Measurements from ENCODE around the gene ATRNL1. TPM values are rescaled to one million over a fixed set of nuclear protein-coding genes. Genes with fewer than 3 reads are reported as not detected.

ATRNL1 gene
- polyA plus RNA-seq, 1 of the 3 experiments (the other 2 are of a cell fraction) = 0.67 TPM

DNA sequence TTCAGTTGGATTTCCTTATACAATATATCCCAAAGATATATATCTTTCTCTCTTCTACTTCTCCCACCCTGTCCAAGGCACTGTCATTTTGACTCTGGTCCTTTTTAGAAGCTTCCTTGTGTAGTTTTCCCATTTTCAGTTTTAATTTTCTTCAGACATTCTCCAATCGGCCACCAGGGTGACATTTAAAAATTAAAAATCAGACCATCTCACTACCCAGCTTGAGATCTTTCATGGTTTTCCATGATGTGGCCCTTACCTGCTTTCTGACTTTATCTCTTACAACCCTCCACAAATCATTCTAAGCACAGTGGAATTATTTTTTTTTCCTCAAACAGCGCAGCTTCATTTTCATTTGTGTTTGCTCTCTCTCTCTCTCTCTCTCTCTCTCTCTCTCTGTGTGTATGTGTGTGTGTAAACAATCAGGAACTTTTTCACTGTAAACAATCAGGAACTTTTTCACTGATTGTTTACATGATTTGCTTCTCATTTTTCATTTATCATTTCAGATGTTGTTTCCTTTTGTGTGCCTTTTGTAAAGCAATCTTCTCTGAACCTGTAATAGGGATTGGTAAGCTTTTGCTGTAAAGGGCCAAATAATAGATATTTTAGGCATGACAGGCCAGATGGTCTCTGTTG, 348.9 kb downstream of the ATRNL1 start:
- no peak overlapping the region for H3K9ac ChIP-seq
- H3K4me3 ChIP-seq (ENCODE audit: low read depth in 2 of 2, low read length in 1 of 2) = no peak overlapping the region
- H3K9me3 ChIP-seq = no peaks in the 10 kb centered on the region
- 47% methylated on average over 2 of the region's 2 CpGs for WGBS (ENCODE audit: low lambda C conversion rate)
- H3K36me3 ChIP-seq (replicated peaks in 1 of 2; ENCODE audit: control insufficient read depth in 1 of 2, insufficient read depth in 2 of 2, low read length in 1 of 2) = no peaks in the 10 kb centered on the region
- H2AFZ ChIP-seq (ENCODE audit: low read depth) = no peak overlapping the region
- no peaks in the 10 kb centered on the region for H3K4me1 ChIP-seq (ENCODE audit: control insufficient read depth in 1 of 2, insufficient read depth in 2 of 2, low read depth in 1 of 2, low read length in 1 of 2)
- TF ChIP-seq RFX5 (IDR thresholded peaks at IDR 0.05; ENCODE audit: low read length) (no peak), FOSL2 (IDR thresholded peaks at IDR 0.05; ENCODE audit: borderline replicate concordance, low read depth) (no peak)
- TF ChIP-seq, protein P1, sequence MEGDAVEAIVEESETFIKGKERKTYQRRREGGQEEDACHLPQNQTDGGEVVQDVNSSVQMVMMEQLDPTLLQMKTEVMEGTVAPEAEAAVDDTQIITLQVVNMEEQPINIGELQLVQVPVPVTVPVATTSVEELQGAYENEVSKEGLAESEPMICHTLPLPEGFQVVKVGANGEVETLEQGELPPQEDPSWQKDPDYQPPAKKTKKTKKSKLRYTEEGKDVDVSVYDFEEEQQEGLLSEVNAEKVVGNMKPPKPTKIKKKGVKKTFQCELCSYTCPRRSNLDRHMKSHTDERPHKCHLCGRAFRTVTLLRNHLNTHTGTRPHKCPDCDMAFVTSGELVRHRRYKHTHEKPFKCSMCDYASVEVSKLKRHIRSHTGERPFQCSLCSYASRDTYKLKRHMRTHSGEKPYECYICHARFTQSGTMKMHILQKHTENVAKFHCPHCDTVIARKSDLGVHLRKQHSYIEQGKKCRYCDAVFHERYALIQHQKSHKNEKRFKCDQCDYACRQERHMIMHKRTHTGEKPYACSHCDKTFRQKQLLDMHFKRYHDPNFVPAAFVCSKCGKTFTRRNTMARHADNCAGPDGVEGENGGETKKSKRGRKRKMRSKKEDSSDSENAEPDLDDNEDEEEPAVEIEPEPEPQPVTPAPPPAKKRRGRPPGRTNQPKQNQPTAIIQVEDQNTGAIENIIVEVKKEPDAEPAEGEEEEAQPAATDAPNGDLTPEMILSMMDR (IDR thresholded peaks at IDR 0.05) = peak; percentile 33; the same call in 1 of the 2 replicates
- H3K27ac ChIP-seq (ENCODE audit: low read depth in 2 of 2, low read length in 1 of 2) = no peak overlapping the region
- H3F3A ChIP-seq (replicated peaks; ENCODE audit: insufficient read depth) = no peaks in the 10 kb centered on the region
- H3K4me2 ChIP-seq = no peak overlapping the region
- H3K9me2 ChIP-seq = no peaks in the 10 kb centered on the region
- H4K20me1 ChIP-seq (ENCODE audit: insufficient read depth) = no peaks in the 10 kb centered on the region
- no peaks in the 10 kb centered on the region for H3K79me2 ChIP-seq (ENCODE audit: insufficient read depth)
- POLR2A ChIA-PET = no interaction called here
- DNase-seq = no peak
- CTCF ChIA-PET = interaction anchor here (0.9 to 1.0 kb wide), 2 partner anchors 10 to 26 kb away, joined by 3 to 4 read pairs; no protein-coding TSS in a partner anchor
- H3K27me3 ChIP-seq (ENCODE audit: insufficient read depth) = no peaks in the 10 kb centered on the region

DNA sequence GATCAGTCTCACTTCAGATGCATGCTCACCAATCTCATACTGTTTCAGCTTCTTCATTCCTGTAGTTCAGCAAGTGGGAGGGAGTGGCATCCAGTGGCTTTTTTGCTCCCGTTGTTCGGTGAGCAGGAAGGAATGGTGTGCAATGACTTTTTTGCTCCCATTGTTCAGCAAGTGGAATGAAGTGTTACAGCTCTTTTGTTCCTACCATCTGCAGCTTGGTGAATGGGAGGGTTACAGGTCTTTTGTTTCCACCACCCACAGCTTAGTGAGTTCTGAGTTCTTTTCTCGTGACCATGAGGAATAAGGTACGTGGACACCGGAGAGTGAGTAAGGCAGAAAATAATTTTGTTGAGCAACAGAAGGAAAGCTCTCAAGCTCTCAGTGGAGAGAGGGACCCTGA, 363.6 kb downstream of the ATRNL1 start:
- DNase-seq = no peak
- no peaks in the 10 kb centered on the region for H3K36me3 ChIP-seq (replicated peaks in 1 of 2; ENCODE audit: control insufficient read depth in 1 of 2, insufficient read depth in 2 of 2, low read length in 1 of 2)
- H3K9me3 ChIP-seq = no peaks in the 10 kb centered on the region; the same call in 1 of the 2 replicates
- WGBS (ENCODE audit: low lambda C conversion rate) = 54% methylated on average over 5 of the region's 5 CpGs
- ChIA-PET CTCF (interaction anchor here (1.0 kb wide), 1 partner anchor 15 kb away, joined by 3 read pairs; no protein-coding TSS in a partner anchor), POLR2A (no interaction called here)
- no peak overlapping the region for H2AFZ ChIP-seq (ENCODE audit: low read depth)
- no peaks in the 10 kb centered on the region for H3K79me2 ChIP-seq (ENCODE audit: insufficient read depth)
- H3K9me2 ChIP-seq = no peaks in the 10 kb centered on the region
- TF ChIP-seq, protein P2, sequence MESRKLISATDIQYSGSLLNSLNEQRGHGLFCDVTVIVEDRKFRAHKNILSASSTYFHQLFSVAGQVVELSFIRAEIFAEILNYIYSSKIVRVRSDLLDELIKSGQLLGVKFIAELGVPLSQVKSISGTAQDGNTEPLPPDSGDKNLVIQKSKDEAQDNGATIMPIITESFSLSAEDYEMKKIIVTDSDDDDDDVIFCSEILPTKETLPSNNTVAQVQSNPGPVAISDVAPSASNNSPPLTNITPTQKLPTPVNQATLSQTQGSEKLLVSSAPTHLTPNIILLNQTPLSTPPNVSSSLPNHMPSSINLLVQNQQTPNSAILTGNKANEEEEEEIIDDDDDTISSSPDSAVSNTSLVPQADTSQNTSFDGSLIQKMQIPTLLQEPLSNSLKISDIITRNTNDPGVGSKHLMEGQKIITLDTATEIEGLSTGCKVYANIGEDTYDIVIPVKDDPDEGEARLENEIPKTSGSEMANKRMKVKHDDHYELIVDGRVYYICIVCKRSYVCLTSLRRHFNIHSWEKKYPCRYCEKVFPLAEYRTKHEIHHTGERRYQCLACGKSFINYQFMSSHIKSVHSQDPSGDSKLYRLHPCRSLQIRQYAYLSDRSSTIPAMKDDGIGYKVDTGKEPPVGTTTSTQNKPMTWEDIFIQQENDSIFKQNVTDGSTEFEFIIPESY (IDR thresholded peaks at IDR 0.05; ENCODE audit: borderline replicate concordance, low read depth) = no peak
- TF ChIP-seq GABPA (IDR thresholded peaks at IDR 0.05; ENCODE audit: low read depth) (no peak), GATA2 (CRISPR knock-in tag; IDR thresholded peaks at IDR 0.05) (no peak), TAF1 (IDR thresholded peaks at IDR 0.05; ENCODE audit: borderline replicate concordance, low read depth, low read length) (no peak), ELF1 (IDR thresholded peaks at IDR 0.05) (no peak), RFX5 (IDR thresholded peaks at IDR 0.05; ENCODE audit: low read length) (no peak), NFIC (IDR thresholded peaks at IDR 0.05; ENCODE audit: borderline replicate concordance) (no peak), SMC3 (IDR thresholded peaks at IDR 0.05; ENCODE audit: low read depth, low read length) (no peak), TCF12 (IDR thresholded peaks at IDR 0.05) (no peak), JUND (IDR thresholded peaks at IDR 0.05) (no peak), FOXJ3 (CRISPR knock-in tag; IDR thresholded peaks at IDR 0.05) (no peak)
- TF ChIP-seq, protein P3, sequence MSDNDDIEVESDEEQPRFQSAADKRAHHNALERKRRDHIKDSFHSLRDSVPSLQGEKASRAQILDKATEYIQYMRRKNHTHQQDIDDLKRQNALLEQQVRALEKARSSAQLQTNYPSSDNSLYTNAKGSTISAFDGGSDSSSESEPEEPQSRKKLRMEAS (IDR thresholded peaks at IDR 0.05; ENCODE audit: low read depth) = no peak
- TF ChIP-seq, protein P1 (IDR thresholded peaks at IDR 0.05) = no peak
- TF ChIP-seq, protein P4, sequence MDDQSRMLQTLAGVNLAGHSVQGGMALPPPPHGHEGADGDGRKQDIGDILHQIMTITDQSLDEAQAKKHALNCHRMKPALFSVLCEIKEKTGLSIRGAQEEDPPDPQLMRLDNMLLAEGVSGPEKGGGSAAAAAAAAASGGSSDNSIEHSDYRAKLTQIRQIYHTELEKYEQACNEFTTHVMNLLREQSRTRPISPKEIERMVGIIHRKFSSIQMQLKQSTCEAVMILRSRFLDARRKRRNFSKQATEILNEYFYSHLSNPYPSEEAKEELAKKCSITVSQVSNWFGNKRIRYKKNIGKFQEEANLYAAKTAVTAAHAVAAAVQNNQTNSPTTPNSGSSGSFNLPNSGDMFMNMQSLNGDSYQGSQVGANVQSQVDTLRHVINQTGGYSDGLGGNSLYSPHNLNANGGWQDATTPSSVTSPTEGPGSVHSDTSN (IDR thresholded peaks at IDR 0.05) = no peak
- no peaks in the 10 kb centered on the region for H4K20me1 ChIP-seq (ENCODE audit: insufficient read depth)
- H3K4me1 ChIP-seq (ENCODE audit: control insufficient read depth in 1 of 2, insufficient read depth in 2 of 2, low read depth in 1 of 2, low read length in 1 of 2) = no peaks in the 10 kb centered on the region
- H3K27ac ChIP-seq (ENCODE audit: low read depth in 2 of 2, low read length in 1 of 2) = no peak overlapping the region
- H3F3A ChIP-seq (replicated peaks; ENCODE audit: insufficient read depth) = no peaks in the 10 kb centered on the region
- no peak overlapping the region for H3K4me2 ChIP-seq
- H3K9ac ChIP-seq = no peak overlapping the region
- H3K27me3 ChIP-seq (ENCODE audit: insufficient read depth) = no peaks in the 10 kb centered on the region
- no peak overlapping the region for H3K4me3 ChIP-seq (ENCODE audit: low read depth in 2 of 2, low read length in 1 of 2)
